Heart left ventricle (tissue), 13 donors: ENCODE data around the gene TBC1D4.

Source experiments
- CTCF ChIP-seq, 12 donors: fragments of 200-600 bp; sonication (generic) in 4 of 12; IDR thresholded peaks; one replicate each; pipeline versions ENCODE4 v1.5.0 to v1.8.0; 2018 to 2022; ENCODE audit warnings: antibody characterized with exemption in 12 of 12, mild to moderate bottlenecking in 5 of 12
- POLR2A ChIP-seq, 2 donors: fragments of 450-650 bp; IDR thresholded peaks; one replicate each; pipeline ENCODE4 v1.6.1; 2017; ENCODE audit warnings: antibody characterized with exemption in 2 of 2, mild to moderate bottlenecking in 2 of 2, moderate library complexity in 2 of 2
- donor health status: ischemic (EF 13 %, LVEDD 7.1; RV severe dilation, severe dysfunction).
- donor health status: DM: no; HTN: yes; CAD: no.
- donor health status: DM: no; HTN: no; CAD: no.
- donor health status: ischemic (EF 25% LVEDD 6.9; RV normal size, moderate dysfunction).
- donor health status: ischemic (EF 25% LVEDD 5.7; RV mildly dilated, moderate dysfunction).
- donor health status: ischemic (EF 35%, LVEDD 5.7; RV mildly dilated, moderate dysfunction).
- donor health status: nonischemic (EF 11% LVEDD 7.7; RV severe dilation, severe dysfunction).
- donor health status: DM: yes; HTN: yes; CAD: no.
- donor health status: PGD.
- donor health status: ischemic (EF 29% LVEDD 5.4; RV normal size, mild dysfunction).
- donor health status: nonischemic (EF 23%, LVEDD 6.1; RV moderate dilation, normal function).

DNA sequence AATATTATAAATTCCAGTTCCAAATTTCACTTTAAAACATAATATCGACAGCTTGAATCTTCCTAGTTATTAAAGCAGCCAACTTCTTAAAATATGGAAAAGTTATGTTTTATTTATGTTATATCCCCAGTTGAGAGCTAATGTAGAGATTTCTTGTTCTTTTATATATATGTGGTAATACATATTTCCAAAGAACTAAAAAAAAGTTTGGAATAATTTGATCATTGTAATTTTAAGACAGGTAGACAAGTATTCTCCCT lies 781 bp upstream of the TBC1D4 start:
- TF ChIP-seq CTCF (IDR thresholded peaks at IDR 0.05) (peak in 1 of 12 donors; percentile 7), POLR2A (IDR thresholded peaks at IDR 0.05) (no peak)
